GM19025 (cell line): Measurements from ENCODE around the gene FAM98C.
"Not testable (repeated sequence)": the region's sequence is repeated elsewhere in the genome, so short reads cannot be mapped to it uniquely, and the experiment has no call there.

Source experiments
- ATAC-seq: cut with Tn5 transposase; IDR thresholded peaks from one replicate; pipeline ENCODE4 v1.9.1; 2021; ENCODE audit warnings: mild to moderate bottlenecking, low read depth, moderate library complexity; ENCODE audit not compliant: unreplicated experiment

FAM98C gene

DNA sequence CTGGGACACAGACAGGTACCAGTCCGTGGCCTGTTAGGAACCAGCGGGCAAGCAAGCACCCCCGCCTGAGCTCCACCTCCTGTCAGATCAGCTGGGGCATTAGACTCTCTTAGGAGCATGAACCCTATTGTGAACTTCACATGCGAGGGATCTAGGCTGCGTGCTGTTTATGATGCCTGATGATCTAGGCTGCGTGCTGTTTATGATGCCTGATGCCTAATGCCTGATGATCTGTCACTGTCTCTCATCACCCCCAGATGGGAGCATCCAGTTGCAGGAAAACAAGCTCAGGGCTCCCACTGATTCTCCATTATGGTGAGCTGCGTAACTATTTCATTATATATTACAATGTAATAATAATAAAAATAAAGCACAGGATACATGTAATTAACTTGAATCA is 19.5 kb downstream of the FAM98C start:
- ATAC-seq, result no peak

DNA sequence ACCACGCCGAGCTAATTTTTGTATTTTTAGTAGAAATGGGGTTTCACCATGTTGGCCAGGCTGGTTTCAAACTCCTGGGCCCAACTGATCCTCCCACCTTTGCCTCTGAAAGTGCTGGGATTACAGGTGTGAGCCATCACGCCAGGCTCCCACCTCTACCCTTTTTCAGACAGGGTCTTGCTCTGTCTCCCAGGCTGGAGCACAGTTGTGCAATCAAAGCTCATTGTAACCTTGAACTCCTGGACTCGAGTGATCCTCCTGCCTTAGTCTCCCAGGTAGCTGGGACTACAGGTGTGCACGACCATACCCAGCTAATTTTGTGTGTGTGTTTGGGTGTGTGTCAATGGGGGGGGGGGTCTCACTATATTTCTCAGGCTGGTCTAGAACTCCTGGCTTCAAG is 21.4 kb downstream of the FAM98C start:
- no peak for ATAC-seq

DNA sequence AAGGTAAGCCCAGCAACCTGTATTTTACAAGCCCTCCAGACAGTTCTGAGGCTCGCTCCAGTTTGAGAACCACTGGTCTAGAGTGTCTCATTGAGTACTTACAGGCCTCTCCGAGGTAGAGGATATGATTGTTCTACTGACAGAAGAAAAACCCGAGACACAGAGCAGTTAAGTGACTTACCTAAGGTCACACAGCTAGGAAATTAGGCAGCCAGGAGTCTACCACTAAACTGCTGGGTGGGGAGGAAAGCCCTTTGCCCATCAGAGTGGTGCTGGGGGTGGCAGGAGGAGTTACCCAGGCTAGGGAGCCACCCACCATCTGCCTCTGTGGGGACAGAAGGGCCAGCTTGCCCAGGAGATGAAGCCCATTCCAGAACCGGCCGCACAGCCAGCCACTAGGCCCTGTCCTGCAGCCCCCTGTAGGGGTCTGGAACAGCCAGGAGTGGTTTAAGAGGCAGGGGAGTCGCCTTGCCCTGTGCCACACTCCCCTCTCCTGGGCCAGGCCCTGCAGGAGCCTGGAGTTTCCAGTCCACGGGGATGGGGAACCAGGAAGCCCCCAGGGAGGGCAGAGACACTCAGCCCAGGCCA is 22.4 kb downstream of the FAM98C start:
- ATAC-seq, result no peak

DNA sequence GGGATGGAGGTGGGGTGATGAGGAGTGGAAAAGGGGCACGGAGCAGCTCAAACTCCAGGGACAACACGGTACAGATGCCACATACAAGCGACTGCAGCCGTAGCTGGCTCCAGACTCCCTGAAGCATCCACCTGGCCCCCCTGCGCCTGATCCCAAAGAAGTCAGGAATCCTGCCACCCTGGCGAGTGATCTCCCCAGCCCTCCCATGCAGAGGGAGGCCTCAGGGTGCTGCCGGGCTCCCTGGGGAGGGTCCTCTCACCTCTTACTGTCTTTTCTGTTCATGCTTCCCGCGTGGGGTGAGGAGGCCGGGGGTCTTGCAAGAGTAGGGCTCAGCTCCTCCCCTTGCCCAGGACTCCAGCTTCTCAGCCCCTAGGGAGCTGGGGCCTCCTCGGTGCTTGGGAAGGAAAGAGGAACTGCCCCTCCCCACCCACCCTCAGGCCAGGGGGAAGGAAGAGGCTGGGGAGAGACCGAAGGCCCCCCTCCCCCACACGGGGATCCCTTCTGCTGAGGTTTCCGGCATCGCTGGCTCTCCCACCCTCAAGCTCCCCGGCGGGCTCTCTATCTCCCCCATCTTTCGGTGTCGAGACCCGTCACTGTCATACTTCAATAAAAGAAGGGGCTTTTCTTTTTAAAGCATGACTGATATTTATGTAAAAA is 23.0 kb downstream of the FAM98C start, which contains the start of gene RASGRP4:
Gene RASGRP4, minus strand, starts transcription at position 410 of the 657 bp plus-strand sequence. Its CDS starts 128 bp downstream, at position 282.
- no peak for ATAC-seq

DNA sequence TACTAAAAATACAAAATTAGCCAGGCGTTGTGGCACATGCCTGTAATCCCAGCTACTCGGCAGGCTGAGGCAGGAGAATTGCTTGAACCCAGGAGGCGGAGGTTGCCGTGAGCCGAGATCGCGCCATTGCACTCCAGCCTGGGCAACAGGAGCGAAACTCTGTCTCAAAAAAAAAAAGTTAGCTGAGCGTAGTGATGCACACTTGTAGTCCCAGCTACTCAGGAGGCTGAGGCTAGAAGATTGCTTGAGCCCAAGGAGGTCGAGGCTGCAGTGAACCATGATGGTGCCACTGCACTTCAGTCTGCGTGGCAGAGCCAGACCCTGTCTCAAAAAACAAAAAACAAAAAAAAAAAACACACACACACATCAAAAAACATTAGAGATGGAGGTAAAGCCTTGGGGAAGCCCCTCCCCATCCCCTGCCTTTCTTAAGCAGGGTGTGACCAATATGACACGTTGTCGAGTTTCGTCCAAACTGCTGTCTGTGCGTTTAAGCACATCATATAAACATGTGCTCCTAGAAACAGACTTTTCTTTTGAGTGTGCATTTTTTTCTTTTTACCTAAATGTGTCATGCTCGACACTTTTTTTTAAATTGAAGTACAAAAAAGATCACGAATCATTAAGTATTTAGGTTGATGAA is 24.3 kb downstream of the FAM98C start:
- ATAC-seq, result not testable (repeated sequence)

DNA sequence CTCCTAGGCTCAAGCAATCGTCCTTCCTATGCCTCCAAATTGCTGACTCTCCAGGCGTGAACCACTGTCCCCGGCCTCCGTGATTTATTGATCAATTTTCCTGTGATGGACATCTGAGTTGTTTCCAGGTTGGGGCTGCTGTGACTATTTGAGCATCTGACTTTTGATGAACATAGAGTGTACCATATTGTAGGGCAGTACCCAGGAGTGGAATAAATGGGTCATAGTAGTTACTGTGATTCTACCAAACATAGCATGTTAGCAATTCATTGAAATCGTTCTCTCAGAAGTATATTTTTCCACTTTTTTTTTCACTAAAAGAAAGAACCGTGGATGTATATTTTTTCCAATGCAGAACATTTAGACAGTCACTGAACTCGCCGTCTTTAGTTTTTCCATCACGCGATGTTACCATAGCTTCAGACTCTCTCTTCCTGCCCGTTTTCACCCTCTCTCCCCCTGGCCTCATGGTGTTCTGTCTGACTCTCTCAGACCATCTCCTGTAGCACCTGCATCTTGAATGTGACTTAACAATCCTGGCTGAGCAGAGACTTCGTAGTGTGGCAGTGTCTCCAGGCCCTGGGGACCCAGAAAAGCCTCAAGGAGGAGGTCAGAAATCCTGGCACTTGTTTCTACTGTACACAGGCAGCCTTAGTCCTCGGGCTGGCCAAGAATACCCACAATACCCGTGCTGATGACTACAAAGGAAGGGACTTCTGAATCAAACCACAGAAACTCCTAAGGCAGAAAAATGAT is 26.3 kb downstream of the FAM98C start:
- ATAC-seq, result no peak

DNA sequence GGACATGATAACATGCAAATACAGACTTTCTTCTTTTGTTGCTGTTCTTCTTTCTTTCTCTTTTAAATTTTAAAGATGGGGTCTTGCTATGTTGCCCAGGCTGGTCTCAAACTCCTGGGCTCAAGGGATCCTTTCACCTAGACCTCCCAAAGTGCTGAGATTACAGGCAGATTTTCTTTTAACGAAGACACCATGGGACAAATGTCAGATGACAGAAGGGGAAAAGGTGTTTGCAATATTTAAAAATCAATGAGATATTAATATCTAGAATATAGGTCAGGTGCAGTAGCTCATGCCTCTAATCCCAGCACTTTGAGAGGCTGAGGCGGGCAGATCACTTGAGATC is 26.9 kb downstream of the FAM98C start:
- no peak for ATAC-seq

DNA sequence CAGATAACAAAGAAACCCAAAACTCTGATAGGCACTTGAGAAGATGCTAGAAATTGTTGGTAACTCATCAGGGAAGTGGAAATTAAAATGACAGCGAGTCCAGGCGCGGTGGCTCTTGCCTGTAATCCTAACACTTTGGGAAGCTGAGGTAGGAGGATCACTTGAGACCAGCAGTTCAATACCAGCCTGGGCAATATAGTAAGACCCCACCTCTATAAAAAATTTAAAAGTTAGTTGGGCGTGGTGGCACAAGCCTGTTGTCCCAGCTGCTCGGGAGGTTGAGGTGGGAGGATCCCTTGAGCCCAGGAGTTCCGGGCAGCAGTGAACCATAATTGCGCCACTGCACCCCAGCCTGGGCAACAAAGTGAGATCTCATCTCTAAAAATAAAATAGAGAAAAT is 28.0 kb downstream of the FAM98C start:
- ATAC-seq, result no peak

DNA sequence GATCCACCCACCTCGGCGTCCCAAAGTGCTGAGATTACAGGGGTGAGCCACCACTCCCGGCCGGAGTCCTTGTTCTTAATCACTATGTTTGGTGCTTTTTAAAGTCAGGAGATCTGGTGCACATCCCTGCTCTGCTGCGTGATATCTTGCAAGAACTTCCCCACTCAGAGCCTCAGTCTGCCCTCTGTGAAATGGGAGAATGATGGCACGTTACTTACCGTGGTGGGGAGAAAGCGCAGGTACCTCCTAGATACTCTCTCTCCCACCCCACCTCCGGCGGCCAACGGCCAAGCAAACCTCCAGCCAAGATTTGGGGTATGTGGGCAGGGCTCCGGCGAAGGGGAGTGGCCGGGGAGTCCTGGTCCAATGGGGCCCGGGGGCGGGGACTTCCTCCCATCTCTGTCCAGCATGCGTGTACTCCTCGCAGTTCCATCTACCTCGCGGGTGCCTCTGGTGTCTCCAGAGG is 30.4 kb downstream of the FAM98C start, which contains the start of gene RYR1:
Gene RYR1, plus strand, starts transcription at position 424 of the 466 bp plus-strand sequence. CDS start 139 bp downstream, outside the sequence.
- ATAC-seq, result no peak

DNA sequence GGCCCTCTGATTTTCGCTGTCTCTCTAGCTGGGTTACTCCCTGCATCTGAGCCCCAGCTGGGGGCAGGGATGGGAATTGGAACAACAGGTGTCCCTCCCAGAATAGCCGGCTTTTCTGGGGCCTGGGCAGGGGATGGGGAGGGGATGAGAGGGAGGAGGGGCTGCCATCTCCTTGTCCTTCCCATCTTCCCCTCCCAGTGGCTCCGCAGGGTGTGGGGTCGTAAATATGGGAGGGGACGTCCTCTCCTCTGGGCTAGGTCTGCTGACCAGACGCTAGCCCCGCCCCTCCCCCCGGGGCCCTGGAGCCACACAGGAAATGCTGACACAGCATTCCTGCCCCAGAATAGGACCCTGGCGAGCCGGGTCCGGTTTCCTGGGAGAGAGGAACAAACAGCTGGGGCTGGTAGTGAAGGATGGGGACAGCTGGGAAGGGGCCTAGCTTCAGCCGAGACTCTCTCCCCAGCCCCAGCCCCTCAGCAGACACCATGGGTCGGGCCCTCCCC is 31.7 kb downstream of the FAM98C start:
- no peak for ATAC-seq

DNA sequence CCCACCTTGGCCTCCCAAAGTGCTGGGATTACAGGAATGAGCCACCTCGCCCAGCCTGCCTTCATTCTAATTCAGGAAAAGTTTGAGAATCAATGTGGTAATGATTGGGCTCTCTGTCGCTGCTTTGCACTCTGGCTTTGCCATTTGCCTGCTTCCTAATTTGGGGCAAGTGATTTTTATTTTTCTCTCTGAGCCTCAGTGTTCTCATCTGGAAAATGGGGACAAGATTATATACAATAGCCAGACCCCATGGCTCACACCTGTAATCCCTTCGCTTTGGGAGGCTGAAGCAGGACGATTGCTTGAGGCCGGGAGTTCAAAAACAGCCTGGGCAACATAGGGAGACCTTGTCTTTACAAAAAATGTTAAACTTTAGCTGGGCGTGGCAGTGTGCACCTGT is 34.4 kb downstream of the FAM98C start:
- no peak for ATAC-seq

DNA sequence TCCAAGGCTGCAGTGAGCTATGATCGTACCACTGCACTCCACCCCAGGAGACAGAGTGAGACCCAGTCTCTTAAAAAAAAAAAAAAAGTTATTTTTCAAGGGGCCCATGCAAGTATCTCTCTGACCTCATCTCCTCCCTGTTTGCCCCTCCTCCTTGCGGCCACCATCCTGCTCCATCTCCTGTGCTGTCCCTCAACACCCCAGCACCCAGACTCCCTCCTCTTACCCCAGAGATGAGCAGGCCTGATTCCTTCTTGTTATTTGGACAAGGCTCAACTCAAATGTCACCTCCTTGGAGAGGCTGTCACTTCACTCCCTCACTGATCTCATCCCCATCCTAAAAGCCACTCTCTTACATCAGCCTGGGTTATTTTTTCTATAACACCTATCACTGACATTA is 35.0 kb downstream of the FAM98C start:
- no peak for ATAC-seq

DNA sequence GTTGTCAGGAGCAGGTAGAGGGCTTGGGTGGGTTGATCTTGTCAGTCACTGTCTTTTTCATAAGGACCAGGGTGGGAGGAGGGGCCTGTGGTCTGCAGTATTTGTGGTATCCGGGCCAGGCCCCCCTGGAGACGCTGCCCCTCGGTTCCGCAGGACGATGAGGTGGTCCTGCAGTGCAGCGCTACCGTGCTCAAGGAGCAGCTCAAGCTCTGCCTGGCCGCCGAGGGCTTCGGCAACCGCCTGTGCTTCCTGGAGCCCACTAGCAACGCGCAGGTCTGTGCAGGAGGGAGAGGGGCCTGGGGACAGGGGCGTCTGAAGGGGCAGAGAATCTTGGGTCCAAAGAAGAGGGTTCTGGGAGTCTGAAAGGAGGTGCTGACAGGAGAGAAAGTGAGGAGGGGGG is 37.7 kb downstream of the FAM98C start:
- ATAC-seq, result no peak

DNA sequence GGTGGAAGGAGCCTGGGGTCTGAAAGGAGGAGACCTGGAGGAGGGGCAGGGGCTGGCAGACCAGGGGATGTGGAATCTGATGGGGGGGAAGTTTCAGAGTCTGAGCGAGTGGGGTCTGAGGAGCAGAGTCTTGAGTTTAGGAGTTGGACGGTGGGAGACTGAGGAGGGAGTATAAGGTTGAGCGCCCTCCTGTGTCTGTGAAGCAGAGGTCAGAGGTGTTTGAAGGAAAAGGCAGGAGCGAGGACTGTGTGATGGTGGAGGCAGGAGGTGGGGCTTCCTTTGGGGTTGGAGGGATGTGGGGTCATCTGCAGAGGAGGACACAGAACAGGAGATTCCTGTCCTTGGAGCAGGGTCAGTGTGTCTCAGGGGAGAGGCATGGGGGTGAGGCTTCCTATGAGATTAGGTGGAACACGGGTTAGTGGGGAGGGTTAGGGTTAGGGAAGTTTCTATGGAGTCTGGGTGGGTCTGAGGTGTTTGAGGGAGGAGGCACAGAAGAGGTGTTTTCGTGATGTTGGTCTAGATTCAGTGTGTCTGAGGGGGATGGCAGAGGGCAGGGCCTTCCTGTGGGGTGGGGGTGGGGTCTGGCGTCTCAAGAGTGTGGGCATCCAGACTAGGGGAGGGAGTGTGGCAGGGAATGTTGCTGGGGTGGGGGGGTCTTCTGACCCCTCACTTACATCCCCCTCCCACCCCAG is 38.9 kb downstream of the FAM98C start:
- ATAC-seq, result no peak

DNA sequence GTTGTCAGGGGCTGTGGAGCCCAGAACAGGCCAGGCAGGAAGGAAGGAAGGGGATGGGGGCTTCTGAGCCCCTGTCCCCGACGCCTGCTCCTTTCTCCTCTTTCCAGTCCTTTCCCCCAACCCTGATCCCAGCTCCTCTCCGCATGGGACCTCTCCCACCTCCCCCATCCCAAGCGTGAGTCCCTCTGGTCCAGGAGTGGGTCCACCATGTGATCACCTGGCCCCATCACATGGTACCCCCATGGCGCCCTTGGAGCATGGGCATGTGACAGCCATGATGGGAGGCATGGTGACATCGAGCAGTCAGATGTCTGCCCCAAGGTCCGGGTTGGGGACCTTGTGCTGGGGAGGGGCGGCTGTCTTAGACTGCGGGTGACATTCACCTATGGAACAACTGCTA is 39.8 kb downstream of the FAM98C start:
- ATAC-seq, result no peak

DNA sequence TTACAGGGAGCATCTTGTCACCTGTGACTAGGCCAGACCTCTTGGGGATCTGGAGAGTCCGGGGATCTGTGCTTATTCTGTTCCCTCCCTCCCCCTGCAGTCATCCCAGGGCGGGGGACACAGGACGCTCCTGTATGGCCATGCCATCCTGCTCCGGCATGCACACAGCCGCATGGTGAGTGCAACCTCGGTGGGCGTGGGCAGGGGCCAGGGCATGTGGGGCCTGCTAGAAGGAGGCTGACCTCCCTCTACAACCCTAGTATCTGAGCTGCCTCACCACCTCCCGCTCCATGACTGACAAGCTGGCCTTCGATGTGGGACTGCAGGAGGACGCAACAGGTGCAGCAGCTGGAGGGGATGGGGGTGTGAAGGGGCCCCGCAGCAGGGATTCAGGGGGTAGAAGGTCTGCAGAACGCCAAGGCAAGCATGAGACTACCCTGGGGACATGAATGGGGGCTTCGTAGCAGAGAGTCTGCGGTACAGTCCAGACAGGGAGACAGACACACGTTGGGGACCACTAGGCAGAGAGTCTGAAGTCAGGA is 40.6 kb downstream of the FAM98C start:
- no peak for ATAC-seq

DNA sequence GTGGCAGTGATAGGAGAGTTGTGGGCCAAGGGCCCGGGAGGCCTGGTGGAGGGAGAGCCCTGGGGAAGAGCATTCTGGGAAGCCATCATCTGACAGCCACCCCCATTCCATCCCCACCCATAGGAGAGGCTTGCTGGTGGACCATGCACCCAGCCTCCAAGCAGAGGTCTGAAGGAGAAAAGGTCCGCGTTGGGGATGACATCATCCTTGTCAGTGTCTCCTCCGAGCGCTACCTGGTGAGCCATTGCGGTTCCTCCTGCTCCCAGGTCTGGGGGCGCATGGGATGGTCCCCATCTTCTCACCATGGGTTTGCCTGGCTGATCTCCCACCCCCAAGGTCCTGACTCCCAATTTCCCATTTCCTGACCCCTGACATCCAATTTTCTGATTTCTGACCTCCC is 41.1 kb downstream of the FAM98C start:
- no peak for ATAC-seq

DNA sequence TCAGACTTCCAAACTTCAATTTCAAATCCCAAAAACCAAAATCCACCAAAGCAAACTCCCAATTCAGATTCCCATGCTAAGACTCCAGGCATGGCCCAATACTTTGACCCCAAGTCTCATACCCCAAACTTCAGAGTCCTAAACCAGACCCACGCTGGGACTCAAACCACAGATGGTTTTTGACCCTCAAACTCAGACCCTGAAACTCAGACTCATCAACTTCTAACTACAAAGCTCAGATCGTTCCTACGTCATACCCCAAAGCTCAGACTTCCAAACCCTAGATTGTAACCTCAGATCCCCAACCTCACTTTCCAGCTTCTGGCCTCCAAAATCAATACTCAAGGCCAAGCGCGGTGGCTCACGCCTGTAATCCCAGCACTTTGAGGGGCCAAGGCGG is 42.5 kb downstream of the FAM98C start:
- ATAC-seq, result no peak

DNA sequence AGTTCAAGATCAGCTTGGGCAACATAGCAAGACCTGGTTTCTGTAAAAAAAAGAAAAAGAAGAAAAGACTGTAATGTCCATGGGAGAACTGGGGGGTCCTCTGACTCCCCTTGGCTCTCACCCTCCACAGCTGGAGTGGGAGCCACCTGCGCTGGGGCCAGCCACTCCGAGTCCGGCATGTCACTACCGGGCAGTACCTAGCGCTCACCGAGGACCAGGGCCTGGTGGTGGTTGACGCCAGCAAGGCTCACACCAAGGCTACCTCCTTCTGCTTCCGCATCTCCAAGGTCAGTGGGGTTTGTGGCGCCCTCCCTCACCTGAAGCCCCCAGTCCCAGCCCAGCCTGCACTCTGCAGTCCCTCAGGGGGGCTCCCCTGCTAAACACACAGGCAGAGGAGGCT is 45.3 kb downstream of the FAM98C start:
- no peak for ATAC-seq

DNA sequence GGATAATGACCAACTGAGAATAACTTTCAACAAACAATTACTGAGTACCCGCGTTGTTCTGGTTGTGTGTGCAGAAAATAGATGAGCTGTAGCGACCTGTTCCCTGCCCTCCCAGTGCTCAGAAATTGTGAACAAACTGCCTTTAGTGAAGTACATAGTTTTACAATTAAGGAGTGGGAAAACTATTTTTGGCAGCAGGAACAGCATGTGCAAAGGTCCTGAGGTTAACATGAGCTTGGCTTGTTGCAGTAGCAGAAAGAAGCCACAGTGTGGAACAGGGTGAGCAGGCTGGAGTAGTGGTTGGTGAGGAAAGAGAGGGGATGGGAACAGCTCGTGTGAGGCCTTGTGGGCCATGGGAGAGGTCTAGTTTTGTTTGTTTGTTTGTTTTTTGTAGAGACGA is 46.6 kb downstream of the FAM98C start:
- ATAC-seq, result no peak
